ENCODE measurements around the gene PSME2.

PSME2 gene, protein sequence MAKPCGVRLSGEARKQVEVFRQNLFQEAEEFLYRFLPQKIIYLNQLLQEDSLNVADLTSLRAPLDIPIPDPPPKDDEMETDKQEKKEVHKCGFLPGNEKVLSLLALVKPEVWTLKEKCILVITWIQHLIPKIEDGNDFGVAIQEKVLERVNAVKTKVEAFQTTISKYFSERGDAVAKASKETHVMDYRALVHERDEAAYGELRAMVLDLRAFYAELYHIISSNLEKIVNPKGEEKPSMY

DNA sequence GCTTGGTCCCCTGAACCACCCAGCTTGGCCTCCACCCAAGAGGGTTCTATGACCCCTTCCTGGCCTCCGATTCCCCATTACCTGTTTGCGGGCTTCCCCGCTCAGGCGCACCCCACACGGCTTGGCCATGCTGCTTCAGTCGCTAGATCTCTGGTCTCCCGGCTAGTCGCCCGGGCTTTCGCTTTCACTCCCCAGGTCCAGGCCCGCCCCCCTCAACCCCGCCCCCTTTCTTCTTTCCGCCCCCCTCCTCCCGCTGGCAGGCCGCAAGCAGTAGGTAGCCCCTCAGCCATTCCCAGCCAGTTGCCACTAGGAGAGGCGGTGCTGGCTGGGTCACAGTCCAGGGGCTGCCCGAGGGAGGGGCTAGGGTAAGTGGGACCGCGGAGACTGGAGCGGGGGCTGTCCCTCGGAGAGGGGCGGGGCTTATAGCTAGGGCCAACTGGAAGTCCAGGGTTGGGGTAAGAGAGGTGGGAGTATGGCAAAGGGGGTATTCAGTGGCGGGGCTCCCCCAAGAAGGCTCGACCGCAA lies at the start of gene PSME2:
Gene PSME2 (minus strand): TSS at position 158 of the 525 bp plus-strand sequence. CDS start 29 bp downstream, at position 129.
- DNase-seq: peak; percentile 81 to 84

DNA sequence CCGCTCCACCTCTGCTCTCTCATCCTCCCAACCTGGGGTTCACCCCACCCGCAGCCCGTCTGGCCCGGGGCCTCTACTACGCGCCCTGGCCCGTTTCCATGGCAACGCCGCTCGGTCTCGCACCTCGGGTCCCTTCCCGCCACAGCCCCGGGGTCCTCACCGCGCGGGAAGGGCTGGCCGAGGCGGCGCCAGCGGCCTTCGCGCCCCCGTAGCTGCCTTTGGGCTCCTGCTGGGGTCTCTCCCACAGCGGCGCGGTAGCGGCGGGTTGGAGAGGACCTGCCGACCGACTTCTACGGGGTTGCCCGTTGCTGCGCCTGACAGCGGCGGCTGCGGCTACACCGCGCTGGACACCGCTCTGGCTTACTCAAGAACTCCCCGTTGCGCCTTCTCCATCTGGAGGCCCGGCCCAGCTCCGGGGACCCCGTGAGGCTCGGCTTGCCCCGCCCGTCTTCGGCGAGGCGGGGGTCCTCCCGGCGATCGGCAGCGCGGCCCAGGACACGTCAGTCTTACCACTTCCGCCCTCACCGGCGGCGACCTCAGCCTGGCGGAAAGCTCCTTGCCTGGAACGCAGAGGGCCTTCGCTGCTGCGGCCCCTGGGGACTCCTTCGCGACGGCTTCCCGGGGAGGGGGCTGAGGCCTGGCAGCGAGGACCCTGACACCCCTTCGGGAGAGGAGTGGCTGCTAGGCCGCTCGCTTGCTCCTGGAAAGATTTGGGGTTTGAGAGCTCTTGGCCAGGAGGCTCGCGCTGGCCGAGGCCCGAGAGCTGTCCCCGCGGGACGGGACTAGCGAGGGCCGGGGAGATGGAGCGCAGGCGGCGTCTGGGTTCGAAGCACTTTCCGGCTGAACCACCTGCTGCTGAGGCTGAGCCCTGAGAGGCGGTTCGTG lies 49.0 kb upstream of the PSME2 start, which contains the start of gene TM9SF1:
Gene TM9SF1 (minus strand): TSS at position 256 of the 885 bp plus-strand sequence. CDS start 422 bp downstream, outside the sequence.
- peak; percentile 74 to 76 for DNase-seq

DNA sequence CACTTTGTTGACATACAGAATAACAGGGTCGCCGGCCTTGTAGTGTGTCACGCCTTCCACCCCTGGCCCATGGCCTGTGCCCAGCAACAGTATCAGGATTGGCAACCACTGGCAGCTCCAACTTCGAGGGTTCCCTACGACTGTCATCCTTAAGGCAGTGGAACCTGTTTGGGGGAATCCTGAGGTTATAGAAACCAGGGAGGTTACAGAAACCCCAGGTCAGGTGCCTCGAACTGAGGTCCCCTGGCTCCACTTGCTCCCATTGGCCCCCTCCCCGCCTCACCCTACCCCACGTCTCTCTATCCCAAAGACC lies 48.4 kb upstream of the PSME2 start:
- DNase-seq: no peak

DNA sequence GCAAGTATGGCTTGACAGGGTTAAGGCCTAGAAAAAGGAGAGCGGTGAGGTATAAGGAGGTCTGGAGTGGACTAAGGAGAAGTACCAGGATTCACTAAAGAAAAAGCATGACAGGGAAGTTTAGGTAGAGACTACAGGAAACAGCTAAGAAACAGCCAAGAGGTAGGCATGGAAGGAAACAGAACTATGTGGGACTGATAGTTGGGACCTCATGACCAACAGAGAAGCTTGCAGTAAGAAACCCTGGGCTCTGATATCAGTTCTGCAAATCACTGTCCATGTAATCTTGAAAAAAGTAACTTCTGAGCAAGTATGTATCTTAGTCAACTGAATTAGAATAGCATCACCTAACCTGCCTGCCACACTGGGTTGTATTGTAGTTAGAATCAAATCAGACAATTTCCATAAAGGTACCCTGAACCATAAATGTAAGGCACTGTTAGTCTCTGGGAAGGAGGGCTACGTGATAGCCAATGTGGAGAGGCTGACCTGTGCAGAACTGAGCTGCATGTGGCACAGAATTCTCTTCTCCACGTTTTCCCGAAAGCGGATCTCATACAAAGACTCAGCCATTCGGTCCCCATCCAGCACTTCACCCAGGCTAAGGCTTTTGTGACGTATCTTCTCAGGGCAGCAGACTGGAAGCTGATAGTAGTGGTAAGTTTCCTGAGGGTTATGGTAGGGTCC lies 47.9 kb upstream of the PSME2 start:
- no peak for DNase-seq

DNA sequence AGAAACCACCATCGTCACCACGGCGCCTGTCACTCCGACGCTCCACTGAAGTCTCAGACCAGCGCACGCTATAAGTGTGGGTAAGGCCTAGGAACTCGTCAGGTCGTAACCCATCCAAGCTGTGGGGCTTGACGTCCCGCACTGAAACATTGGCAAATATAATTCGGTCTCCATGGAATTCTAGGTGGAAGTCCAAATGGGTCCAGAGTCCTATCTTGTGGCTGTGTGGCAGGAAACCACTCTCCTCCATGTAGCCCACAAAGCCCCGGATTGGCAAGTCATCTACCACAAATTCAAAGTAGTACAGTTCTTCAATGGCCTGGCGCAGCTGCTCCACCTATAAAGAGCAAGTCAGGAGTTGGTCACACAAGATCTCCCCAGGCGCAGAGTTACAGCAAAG lies 46.5 kb upstream of the PSME2 start:
- no peak for DNase-seq

DNA sequence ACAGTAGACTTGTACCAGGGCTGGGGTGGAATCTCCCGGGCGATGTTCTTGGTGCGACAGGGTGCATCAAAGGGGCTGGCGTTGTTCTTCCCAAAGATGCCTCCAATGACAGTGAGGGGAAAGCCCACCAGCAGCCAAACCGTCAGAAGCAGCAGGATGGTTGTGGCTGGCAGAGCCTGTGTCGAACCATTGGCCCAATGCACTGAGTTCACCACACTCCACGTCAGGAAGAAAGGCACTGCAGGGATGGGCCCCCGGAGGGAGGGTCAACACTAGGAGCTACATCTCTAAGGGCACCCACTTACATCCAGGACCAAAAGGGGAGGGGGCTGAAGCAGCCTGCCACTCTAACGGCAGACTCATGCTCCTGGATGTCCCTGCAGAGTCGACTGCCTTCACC lies 44.0 kb upstream of the PSME2 start:
- DNase-seq: no peak

DNA sequence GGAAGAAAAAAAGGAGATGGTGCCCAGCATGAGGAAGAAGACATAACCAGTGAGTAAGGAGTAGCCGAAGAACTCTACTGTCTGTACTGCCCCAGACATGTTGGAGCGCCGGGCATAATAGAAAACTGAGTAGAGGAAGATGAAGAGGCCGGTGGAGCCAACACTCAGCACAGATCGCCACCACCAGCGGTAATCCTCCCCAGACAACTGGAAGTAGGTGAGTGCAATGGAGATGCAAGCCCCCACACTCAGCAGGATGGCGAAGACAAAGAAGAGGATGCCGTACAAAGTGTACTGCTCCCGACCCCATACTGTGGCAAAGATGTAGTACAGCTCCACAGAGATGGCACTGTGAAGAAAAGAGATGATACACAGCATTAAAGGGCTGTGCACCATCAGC lies 43.0 kb upstream of the PSME2 start:
- no peak for DNase-seq

DNA sequence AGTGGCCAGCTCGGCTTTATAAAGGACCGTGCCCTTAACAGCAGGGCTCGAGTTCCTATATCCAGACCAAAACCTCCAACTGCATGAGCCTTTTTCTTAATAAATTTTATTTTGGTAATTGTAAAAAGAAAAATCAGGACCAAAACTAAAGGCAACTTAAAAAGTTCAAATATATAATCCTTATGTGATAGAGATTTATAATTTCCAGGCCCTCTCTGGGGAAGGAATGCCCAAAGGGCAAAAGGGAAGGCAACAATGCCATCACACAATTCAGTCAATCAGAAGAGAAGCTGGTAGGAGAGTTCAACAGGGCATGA lies 42.6 kb upstream of the PSME2 start:
- DNase-seq: no peak

DNA sequence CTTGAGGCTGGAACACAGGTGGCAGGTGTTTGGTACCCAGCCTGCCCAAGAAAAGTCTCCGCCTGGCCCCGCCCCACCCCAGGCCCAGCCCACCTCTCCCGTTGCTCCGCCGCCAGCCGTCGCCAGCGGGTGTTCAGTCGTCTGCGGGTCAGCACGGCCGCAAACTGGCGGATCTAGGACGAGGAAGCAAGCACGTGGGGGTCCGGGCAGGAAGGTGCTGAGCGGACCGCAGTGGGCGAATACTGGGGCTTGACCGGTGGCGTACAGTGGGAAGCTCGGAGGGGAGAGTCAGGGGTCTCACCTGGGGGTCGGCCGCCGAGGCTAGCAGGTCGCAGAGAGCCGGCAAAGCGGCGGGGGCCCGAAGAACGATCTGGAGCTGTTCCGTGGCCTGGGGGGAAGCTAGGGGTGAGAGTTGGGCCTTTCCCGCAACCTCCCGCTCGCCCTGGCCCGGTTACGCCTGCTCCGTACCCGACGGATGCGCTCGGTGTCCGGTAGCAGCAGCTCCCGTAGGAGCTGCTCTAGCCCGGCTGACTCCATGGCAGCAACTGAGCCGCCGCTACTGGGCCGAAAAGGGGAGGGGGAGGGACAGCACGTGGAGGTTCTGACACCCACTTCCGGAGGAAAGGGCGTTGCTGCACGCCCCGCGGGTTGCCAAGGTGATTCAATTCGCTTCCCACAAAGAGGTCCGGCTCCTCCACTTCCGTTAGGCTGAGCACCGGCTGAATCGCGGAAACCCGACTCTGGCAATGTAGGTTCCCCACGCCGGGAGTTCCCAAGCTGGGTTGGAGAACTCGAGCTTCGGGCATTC lies 42.0 kb upstream of the PSME2 start, which contains the start of gene IPO4:
Gene IPO4 (minus strand): TSS at position 566 of the 808 bp plus-strand sequence. CDS start 29 bp downstream, at position 537.
- DNase-seq: peak; percentile 93 to 95

DNA sequence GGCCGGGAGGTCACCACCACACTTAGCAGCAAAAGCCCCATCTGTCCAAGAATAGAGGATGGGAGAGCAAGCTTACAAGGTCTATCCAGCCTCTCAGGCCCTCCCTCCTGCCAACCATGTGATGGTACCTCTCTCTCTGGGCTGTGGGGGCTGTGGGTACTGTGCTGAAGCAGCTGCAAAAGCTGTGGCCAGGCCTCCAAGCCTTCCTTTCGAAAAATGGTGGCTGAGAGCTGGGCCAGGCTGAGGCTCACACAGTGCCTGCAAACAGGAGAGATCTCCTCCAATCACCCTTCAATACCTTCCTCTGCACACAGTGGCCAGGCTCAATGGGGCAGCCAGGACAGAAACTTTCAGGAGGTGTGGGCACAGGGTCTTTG lies 41.1 kb upstream of the PSME2 start:
- DNase-seq: no peak

DNA sequence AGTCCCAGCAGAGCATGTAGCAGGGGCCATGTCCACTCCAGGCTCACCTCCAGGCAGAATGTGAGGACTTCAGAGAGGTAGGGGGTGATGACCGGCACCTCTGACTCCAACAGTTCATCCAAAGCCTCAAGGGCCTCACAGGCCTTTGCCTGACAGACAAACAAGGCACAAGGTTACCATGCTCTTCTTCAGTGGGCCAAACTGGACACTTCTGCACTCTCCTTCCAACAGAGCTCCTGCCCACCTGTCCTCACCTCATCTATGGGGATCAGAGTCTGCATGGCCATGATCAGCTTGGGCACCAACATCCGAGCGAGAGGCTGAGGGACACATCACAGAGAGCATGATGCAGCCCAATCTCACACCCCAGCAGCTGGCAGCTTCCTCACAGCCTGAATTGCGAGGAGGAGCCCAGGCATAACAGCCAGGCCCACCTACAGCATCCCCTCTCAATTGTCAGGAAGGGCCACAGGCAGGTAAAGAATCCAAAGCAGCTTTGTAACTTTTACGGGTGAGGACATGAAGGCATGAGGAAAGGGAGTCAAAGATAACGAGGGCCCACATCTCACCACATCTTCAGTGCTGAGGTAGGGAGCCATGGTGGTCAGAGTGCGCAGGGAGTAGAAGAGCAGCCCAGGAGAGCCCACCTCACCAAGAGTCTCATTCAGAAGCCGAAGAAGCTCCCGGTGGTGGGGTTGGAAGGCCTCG lies 40.6 kb upstream of the PSME2 start:
- DNase-seq: no peak

DNA sequence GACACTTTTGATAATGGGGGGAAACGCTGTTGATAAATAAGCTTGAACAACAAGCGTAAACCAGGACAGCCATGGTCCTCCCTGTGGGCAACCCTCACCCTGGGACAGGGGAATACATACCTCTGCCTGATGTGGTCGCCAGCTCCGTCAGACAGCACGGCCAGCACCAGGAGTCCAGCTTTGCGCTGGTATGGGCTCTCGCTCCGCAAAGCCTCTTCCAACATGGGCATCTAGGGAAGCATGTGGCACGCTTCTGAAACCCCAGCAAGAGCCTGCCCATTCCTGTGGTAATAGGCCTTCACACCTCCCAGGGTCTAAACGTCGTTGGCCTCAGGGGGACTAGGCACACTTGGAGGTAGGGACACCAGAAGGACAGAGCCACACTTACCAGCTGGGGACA lies 39.3 kb upstream of the PSME2 start:
- no peak for DNase-seq

DNA sequence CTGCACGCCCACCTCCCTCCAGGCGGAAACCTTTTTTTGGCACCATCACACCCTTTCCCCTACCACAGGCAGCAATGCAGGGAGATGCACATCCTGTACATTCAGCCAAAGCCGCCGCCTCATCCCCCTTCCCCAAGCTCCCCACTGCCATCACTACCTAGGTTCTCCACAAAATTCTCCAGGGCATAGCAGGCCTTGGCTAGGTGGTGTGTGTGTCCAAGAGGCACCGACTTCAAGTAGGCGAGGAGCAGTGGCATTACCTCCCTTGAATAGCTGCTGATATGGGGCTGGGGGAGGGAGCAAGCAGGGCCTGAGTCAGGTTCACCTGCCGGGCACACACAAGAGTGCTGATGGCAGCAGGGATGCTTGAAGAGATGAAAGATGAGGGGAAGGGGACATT lies 38.6 kb upstream of the PSME2 start:
- DNase-seq: no peak

DNA sequence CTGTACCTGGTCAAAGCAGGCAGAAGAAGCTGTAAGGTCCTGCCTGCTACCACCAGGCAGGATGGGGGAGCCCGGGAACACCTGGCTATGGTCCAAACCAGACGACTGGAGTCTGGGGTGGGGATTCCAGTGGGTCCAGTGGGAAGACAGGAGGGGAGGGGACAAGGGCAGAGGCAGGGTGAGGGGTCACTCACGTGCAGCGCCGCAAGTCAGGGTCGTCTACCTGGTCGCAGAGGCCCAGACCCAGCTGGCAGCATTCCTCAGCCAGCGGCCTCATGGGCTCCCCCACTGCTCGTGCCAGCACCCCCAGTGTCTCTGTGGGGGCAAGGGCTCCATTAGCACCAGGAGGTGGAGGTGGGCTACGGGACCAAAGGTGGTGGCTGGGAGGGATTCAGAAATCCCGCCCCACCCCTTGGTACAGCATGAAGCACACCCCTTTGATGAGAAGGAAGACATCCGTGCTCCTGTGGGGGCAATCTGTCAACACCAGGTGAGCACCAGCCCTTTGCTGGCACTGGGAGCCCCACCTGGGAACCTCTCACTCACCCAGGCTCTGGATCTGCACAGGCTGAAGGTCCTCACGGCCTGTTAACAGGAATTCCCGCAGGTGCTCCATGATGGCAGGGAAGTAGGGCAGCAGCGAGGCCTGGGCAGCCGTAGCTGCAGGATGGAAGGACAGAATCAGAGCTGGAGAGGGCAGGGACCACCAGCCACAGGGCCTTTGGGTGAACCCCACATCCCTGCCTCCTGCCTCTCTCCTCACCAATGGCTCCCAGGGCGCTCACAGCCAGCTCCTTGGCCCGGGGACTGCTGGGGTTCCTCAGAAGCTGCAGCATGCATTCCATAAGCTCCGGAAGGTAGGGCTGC lies 37.9 kb upstream of the PSME2 start:
- no peak for DNase-seq

DNA sequence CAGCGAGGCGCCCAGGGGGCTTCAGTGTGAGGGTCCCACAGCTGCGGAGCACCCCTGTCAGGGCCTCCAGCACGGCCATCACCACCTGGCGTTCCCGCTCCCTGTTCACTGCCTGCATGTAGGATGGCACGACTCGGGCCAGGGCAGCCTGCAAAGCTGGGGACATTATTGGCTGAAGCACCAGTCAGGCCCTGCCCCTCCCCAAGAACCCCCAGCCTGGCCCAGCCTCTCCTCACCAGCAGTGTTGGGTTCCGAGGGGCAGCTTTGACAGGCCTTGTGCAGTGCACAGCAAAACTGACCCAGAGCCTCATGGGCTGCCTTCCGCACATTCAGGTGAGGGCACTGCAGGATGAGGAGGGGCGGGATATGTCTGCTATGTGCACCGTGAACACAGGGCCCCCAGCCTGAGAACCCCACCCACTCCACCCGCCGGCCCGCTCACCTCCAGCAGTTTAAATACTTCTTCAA lies 36.6 kb upstream of the PSME2 start:
- no peak for DNase-seq

DNA sequence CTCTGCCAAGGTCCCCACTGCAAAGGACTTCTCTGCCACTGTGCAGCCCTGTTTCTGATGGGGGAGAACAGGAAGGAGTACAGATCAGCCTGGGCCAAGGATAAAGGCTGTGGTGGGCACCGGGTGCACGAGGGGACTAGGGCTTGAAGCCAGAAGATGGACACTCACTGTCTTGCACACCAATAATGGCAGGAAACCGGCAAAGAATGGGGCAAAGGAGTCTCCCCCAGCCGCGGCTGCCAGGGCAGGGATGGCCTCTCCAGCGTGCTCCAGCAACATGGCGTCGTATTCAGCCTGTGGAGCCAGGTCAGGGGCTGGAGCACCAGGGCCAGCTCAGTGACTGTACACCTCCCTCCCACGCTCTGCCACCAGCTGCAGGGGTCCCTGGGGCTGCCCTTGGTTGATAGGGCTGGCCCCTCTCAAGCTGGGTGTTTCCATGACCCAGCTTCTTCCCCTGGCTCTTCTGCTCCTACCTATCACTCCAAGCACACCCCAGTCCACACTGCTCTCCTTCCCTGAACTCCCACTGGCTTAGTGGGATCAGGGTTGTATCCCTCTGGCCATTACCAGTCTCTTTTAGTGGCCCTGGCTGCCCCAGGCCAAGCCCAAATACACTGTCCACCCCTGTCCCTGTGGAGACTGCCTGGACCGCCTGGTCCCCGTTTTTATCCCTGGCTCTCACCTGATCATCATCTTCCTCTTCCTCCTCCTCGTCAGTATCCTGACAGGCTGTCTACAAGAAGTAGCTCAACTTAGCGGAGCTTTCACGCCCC lies 35.9 kb upstream of the PSME2 start:
- no peak for DNase-seq

DNA sequence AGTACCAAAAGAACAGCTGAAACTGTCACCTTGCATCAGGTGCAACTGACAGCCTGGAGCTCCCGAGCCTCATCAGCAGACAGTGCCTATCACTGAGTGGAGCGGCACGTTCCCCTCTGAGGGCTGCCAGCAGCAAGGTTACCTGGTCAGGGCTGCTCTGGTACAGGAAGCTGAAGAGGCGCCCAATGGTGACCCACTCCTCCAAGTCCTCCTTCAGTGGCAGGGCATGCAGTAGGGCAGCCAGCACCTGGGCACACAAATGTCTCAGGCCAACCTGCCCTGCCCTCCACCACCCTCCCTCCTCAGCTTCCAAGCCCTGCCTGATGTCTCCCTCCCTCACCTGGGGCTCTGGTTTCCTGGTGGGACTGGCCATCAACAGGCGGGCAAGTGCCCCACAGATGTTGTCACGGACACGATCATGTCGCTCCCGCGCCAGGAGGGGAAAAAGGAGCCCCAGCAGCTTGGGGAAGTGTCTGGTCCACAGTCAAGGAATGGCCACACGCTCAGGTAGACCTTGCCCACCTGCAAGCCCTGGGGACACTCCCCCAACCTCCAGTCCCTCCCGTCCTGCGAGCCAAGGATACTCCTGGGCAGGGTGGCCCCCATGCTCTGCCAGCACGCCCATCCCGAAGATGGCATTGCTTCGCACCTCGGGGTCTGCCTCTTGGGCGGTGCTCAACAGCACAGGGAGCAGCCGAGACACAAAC lies 35.1 kb upstream of the PSME2 start:
- no peak for DNase-seq

DNA sequence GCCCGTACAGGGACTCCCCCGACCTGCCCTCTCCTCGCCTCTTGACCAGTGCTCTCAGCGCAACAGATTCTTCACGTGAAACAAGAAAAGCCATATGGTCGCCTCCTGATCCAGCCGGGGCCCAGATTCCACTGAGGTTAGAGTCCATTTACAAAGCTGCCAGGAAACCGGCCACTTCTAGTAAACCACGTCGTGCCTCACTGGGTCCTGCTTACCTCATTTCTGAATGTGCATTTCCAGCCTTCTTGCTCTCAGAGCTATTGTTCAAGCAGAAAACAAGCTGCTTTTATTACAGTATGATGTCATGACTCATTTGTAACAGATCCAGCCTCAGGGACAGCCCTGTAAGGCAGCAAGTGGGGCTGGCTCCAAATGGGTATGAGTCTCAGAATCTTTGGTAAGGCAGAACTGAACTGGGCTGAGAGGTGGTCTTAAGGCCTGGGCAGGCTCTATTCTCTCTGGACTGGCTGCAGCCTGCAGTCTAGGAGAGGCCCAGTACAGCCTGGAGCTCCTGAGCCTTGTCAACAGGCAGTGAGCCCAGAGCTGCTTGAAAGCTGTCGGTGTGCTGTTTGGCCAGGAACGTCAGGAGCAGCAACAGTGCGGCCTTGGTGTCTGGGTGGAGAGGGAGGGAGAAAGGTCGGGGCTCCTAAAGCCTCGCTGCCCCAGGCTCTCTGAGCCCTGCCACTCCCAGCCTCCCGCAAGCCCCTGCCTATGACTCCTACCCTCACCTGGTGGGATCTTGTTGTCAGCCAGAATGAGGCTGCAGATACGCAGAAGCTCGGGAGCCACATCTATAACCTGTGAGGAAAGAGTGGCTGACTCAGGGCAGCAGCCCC lies 33.8 kb upstream of the PSME2 start:
- DNase-seq: peak; percentile 16 to 51

Measured in hippocampal formation (tissue), 2 donors.